Subcutaneous abdominal adipose tissue (tissue), 5 donors: ENCODE results near the gene SGK1.
"Not testable (repeated sequence)": the region's sequence is repeated elsewhere in the genome, so short reads cannot be mapped to it uniquely, and the experiment has no call there.

Experiments used
- H3K27ac ChIP-seq: one replicate; pipeline ENCODE4 v1.7.0; 2013; ENCODE audit warnings: low read depth, mild to moderate bottlenecking, inconsistent platforms, low read length, moderate library complexity
- H3K27me3 ChIP-seq, 5 donors: one replicate each; pipeline ENCODE4 v1.7.0; 2013; ENCODE audit warnings: low read length in 5 of 5, inconsistent platforms in 1 of 5; ENCODE audit not compliant: control insufficient read depth in 5 of 5, insufficient read depth in 4 of 5
- H3K36me3 ChIP-seq, 5 donors: one replicate each; pipeline ENCODE4 v1.7.0; 2013; ENCODE audit warnings: low read length in 5 of 5; ENCODE audit not compliant: control insufficient read depth in 5 of 5, insufficient read depth in 5 of 5
- H3K4me1 ChIP-seq, 5 donors: one replicate each; pipeline ENCODE4 v1.7.0; 2013; ENCODE audit warnings: low read length in 5 of 5, mild to moderate bottlenecking in 3 of 5, moderate library complexity in 1 of 5; ENCODE audit not compliant: control insufficient read depth in 5 of 5, insufficient read depth in 5 of 5
- H3K4me3 ChIP-seq, 5 donors: one replicate each; pipeline ENCODE4 v1.7.0; 2013; ENCODE audit warnings: low read length in 5 of 5, low read depth in 1 of 5
- H3K9ac ChIP-seq, 5 donors: one replicate each; pipeline ENCODE4 v1.7.0; 2013; ENCODE audit warnings: low read length in 5 of 5, mild to moderate bottlenecking in 4 of 5, moderate library complexity in 3 of 5
- H3K9me3 ChIP-seq, 5 donors: one replicate each; pipeline ENCODE4 v1.7.0; 2013; ENCODE audit warnings: low read length in 5 of 5; ENCODE audit not compliant: control insufficient read depth in 5 of 5
- donor health status: healthy.
- donor health status: healthy.
- donor health status: healthy.
- donor health status: healthy.
- donor health status: healthy.

The SGK1 gene

GRCh38 chr6:134328792-134329191, 10.9 kb upstream of the SGK1 start:
- Histone ChIP-seq H3K4me3 (no peak overlapping the region), H3K9ac (no peak overlapping the region), H3K27ac (no peak overlapping the region), H3K36me3 (no peaks in the 10 kb centered on the region), H3K9me3 (peaks cover 4 to 6% (median 5%) of the 10 kb centered on the region in 5 donors), H3K4me1 (peaks cover 0 to 7% (median 4%) of the 10 kb centered on the region in 5 donors), H3K27me3 (no peaks in the 10 kb centered on the region)

DNA sequence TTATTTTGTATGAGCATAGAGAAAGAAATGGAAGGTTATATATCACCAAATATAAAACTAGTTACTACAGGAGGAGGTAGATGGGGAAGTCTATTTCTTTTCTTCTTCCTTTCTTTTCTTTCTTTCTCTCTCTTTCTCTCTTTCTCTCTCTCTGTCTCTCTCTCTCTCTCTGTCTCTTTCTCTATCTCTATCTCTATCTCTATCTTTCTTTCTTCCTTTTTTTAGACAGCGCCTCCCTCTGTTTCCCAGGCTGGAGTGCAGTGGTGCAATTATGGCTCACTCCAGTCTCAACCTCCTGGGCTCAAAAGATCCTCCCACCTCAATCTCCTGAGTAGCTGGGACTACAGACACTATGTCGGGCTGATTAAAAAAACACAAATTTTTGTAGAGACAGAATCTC, 10.2 kb upstream of the SGK1 start:
- Histone ChIP-seq H3K36me3 (no peaks in the 10 kb centered on the region), H3K27me3 (no peaks in the 10 kb centered on the region), H3K9me3 (peaks cover 4 to 6% (median 5%) of the 10 kb centered on the region in 5 donors), H3K27ac (no peak overlapping the region), H3K4me3 (no peak overlapping the region), H3K9ac (no peak overlapping the region), H3K4me1 (peaks cover 0 to 3% (median 0%) of the 10 kb centered on the region in 5 donors)

DNA sequence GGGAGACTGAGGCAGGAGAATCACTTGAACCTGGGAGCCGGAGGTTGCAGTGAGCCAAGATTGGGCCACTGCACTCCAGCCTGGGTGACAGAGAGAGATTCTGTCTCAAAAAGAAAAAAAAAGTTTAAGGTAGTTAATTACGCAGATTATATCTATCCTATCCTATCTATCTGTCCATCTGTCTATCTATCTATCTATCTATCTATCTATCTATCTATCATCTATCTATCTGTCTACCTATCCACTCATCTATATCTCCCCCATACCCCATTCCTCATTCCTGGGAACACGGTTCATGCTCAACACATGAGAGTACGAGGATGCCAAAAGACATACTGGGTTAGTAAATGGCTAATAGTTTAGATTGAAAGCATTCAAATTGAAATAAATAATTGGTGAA, 8.3 kb upstream of the SGK1 start:
- not testable (repeated sequence) for H3K36me3 ChIP-seq, H3K4me1 ChIP-seq, H3K9ac ChIP-seq, H3K27me3 ChIP-seq, H3K9me3 ChIP-seq, H3K4me3 ChIP-seq, H3K27ac ChIP-seq

- Histone ChIP-seq H3K27ac (no peak overlapping the region), H3K4me1 (no peaks in the 10 kb centered on the region), H3K4me3 (no peak overlapping the region), H3K9ac (no peak overlapping the region), H3K9me3 (peaks cover 4 to 6% (median 5%) of the 10 kb centered on the region in 5 donors), H3K36me3 (no peaks in the 10 kb centered on the region), H3K27me3 (no peaks in the 10 kb centered on the region)
These were observed 6.9 kb upstream of the SGK1 start for GRCh38 chr6:134324766-134325165.

DNA sequence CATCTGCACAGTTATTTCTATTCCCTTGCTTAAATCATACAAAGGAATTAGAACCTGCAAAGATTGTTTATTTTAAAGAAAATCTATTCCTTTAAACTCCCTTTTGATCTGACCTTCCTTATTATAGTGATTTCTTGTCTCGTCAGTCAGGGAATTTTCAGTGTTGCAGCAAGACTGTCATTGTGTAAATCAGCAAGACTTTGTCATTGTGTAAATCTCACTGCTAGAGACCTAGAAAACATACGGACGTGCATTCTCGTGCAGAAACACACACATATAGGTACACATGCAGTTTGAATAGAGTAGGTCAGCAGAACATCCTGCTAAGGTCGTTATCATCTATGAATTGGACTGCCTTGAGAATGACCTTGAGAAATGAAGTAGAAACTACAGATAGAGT, 6.2 kb upstream of the SGK1 start:
- H3K27ac ChIP-seq: no peak overlapping the region
- H3K36me3 ChIP-seq: no peaks in the 10 kb centered on the region
- no peaks in the 10 kb centered on the region for H3K4me1 ChIP-seq
- H3K27me3 ChIP-seq: no peaks in the 10 kb centered on the region
- H3K9ac ChIP-seq: no peak overlapping the region
- H3K9me3 ChIP-seq: peaks cover 4 to 6% (median 5%) of the 10 kb centered on the region in 5 donors
- H3K4me3 ChIP-seq: no peak overlapping the region

- H3K9ac ChIP-seq: no peak overlapping the region
- H3K27ac ChIP-seq: no peak overlapping the region
- H3K4me1 ChIP-seq: no peaks in the 10 kb centered on the region
- H3K9me3 ChIP-seq: peaks cover 4 to 6% (median 5%) of the 10 kb centered on the region in 5 donors
- no peaks in the 10 kb centered on the region for H3K27me3 ChIP-seq
- H3K36me3 ChIP-seq: no peaks in the 10 kb centered on the region
- H3K4me3 ChIP-seq: no peak overlapping the region
These were observed 5.8 kb upstream of the SGK1 start for GRCh38 chr6:134323698-134324097.

DNA sequence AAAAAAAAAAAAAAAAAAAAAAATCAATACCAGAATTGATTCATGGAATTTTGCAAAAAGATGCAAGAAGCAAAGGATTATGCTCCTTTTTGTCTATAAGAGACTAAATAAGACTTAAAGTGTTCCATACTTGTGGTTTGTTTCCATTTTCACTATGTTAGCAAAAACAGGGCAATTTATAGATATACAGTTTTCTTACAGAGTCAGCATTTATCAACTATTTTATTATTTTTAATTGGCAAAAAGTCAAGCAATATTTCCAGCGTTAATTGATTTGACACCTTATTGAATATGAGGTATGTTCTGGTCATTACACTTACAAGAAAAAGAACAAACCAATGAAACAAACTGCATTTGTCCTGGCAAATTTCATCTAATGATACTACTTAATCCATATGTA, 5.4 kb upstream of the SGK1 start:
- Histone ChIP-seq H3K9me3 (peaks cover 4 to 6% (median 5%) of the 10 kb centered on the region in 5 donors), H3K9ac (no peak overlapping the region), H3K27me3 (no peaks in the 10 kb centered on the region), H3K4me3 (no peak overlapping the region), H3K4me1 (peaks cover 0 to under 1% (median under 1%) of the 10 kb centered on the region in 5 donors), H3K27ac (no peak overlapping the region), H3K36me3 (no peaks in the 10 kb centered on the region)

DNA sequence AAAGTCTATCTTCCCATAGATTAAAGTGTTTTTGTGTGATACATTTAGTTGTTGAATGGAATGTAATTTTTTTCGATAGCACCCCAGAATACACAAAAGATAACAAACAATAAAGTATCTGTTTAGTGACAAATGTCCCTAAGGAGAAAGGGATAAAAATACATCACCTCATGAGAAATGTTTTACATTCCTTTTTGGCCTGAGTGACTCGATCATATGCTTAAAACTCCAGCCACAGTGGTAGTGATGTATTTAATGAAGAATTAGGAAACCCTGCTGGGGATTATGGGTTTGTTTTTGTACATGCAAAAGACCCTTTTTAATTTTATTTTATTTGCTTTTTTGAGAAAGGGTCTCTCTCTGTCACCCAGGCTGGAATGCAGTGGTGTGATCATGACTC, 4.3 kb upstream of the SGK1 start:
- Histone ChIP-seq H3K4me3 (no peak overlapping the region), H3K9me3 (peaks cover 4 to 6% (median 5%) of the 10 kb centered on the region in 5 donors), H3K4me1 (peaks cover 0 to 11% (median 11%) of the 10 kb centered on the region in 5 donors), H3K27me3 (peaks cover 0 to 5% (median 2%) of the 10 kb centered on the region in 5 donors), H3K27ac (no peak overlapping the region), H3K9ac (no peak overlapping the region), H3K36me3 (no peaks in the 10 kb centered on the region)

DNA sequence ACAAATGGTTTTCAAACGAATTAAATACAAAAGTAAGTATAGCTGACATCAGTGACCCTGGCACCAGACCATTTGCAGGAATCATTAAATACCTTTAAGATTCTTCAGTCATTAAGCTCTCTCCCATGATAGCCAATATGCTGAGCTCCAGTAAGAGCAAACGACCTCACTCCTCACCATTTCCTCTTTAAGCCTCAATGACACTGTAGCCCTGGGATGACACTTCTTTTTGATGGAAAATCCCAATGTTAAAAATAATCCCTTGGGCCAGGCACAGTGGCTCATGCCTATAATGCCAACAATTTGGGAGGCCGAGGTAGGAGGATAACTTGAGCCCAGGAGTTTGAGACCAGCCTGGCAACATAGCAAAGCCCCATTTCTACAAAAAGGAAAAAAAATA, 3.3 kb upstream of the SGK1 start:
- Histone ChIP-seq H3K9me3 (peaks cover 4 to 6% (median 5%) of the 10 kb centered on the region in 5 donors), H3K4me1 (peaks cover 0 to 14% (median 12%) of the 10 kb centered on the region in 5 donors)

GRCh38 chr6:134319686-134320085, 1.8 kb upstream of the SGK1 start:
- H3K4me1 ChIP-seq: peaks cover 0 to 14% (median 12%) of the 10 kb centered on the region in 5 donors
- H3K4me3 ChIP-seq, H3K27me3 ChIP-seq, H3K36me3 ChIP-seq, H3K9ac ChIP-seq, H3K27ac ChIP-seq, H3K9me3 ChIP-seq: not testable (repeated sequence)

More for the DNA sequence above, 3.3 kb upstream of the SGK1 start:
- Histone ChIP-seq H3K36me3 (no peaks in the 10 kb centered on the region), H3K27me3 (peaks cover 0 to 7% (median 3%) of the 10 kb centered on the region in 5 donors), H3K27ac (no peak overlapping the region), H3K4me3 (no peak overlapping the region), H3K9ac (no peak overlapping the region)

DNA sequence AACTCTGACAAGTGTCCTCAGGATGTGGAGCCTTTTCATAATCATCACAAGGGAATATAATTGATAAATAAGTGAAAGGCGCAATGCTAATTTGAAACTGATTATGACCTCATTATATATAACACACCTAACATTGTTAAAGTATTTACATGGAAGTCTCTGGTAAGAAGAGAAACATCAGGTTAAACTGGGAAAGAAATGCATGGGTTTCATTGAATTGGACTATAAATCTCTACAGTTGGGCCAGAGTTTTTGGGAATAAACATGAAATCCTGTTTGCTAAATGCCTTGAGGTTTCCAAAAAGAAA, 1.0 kb upstream of the SGK1 start:
- Histone ChIP-seq H3K27ac (no peak overlapping the region), H3K4me1 (peaks cover 0 to 14% (median 12%) of the 10 kb centered on the region in 5 donors), H3K36me3 (no peaks in the 10 kb centered on the region), H3K27me3 (peaks cover 0 to 7% (median 3%) of the 10 kb centered on the region in 5 donors), H3K9ac (no peak overlapping the region), H3K9me3 (no peaks in the 10 kb centered on the region), H3K4me3 (no peak overlapping the region)
